Prostate gland (tissue), 2 donors: ENCODE measurements around the gene MT1M. TPM values are rescaled to one million over a fixed set of nuclear protein-coding genes. Genes with fewer than 3 reads are reported as not detected.
A peak's percentile ranks its signal among the peaks of the same experiment; 100 is the strongest.

ENCODE experiments used
- DNase-seq: peaks from one replicate; pipeline ENCODE4 v3.0.0-alpha.2; 2019; ENCODE audit warnings: low spot score
- H3K27ac ChIP-seq, 2 donors: fragments of 200-600 bp; sonication (generic); 2 replicates each; pipeline ENCODE4 v1.5.1; 2017 to 2019
- H3K27me3 ChIP-seq: fragments of 200-600 bp; sonication (generic); replicated peaks from 2 replicates; pipeline ENCODE4 v1.5.1; 2019; ENCODE audit not compliant: insufficient read depth
- H3K36me3 ChIP-seq, 2 donors: fragments of 200-600 bp; sonication (generic); 1 replicate in 1 of 2; 2 replicates in 1 of 2; pipeline versions ENCODE4 v1.5.1 to v1.8.1; 2017 to 2019
- H3K4me1 ChIP-seq: fragments of 200-600 bp; sonication (generic); replicated peaks from 2 replicates; pipeline ENCODE4 v1.5.1; 2019
- H3K4me3 ChIP-seq, 2 donors: fragments of 200-600 bp; sonication (generic); 2 replicates each; pipeline ENCODE4 v1.5.1; 2017 to 2019
- H3K9me3 ChIP-seq: fragments of 200-600 bp; sonication (generic); 2 replicates; pipeline ENCODE4 v1.5.1; 2017
- CTCF ChIP-seq, 4 experiments: fragments of 200-600 bp in 2 of 4; fragments of 450-650 bp in 2 of 4; sonication (generic) in 2 of 4; IDR thresholded peaks; 1 replicate in 3 of 4; 2 replicates in 1 of 4; pipeline ENCODE4 v1.5.1; 2016 to 2019; ENCODE audit warnings: antibody characterized with exemption in 4 of 4, mild to moderate bottlenecking in 2 of 4, moderate library complexity in 2 of 4
- POLR2A ChIP-seq: fragments of 450-650 bp; IDR thresholded peaks from one replicate; pipeline ENCODE4 v1.6.1; 2016; ENCODE audit warnings: antibody characterized with exemption, mild to moderate bottlenecking
- POLR2AphosphoS5 ChIP-seq: sonication (generic); formaldehyde crosslinking; IDR thresholded peaks from one replicate; pipeline ENCODE4 v1.6.1; 2017; ENCODE audit warnings: antibody characterized with exemption
- WGBS: methylation state at CpG from one replicate; pipeline ENCODE4 v1.1.5; 2018; 5-methylcytosine and 5-hydroxymethylcytosine counted together
- intact Hi-C: fragments of 100-400 bp; cut with DNase I; formaldehyde crosslinking; loops from one replicate; pipeline ENCODE4 v1.14.2; 2022
- total RNA-seq, 2 donors: library from RNA; depleted of rRNA; stranded (reverse); fragments of >200 nt; gene quantifications; one replicate each; pipeline ENCODE4 v1.1.0, GENCODE V29; 2016

Gene MT1M
- total RNA-seq, 2 donors from 2014 or later = 14.8 to 37.4 TPM

GRCh38 chr16:56623637-56624036, 8.8 kb upstream of the MT1M start:
- Histone ChIP-seq H3K9me3 (no peaks in the 10 kb centered on the region), H3K4me1 (no peaks in the 10 kb centered on the region), H3K4me3 (no peak overlapping the region), H3K27ac (no peak overlapping the region), H3K36me3 (no peaks in the 10 kb centered on the region), H3K27me3 (no peaks in the 10 kb centered on the region)
- intact Hi-C loops = no loop called here
- TF ChIP-seq POLR2A (no peak), CTCF (IDR thresholded peaks at IDR 0.05) (no peak), POLR2AphosphoS5 (no peak)
- WGBS = 89% methylated on average over 2 of the region's 2 CpGs
- no peak for DNase-seq

GRCh38 chr16:56625140-56625942, 7.1 kb upstream of the MT1M start, which contains the start of gene MT1E:
MT1E (plus strand) TSS chr16:56625781; CDS start chr16:56625852, 71 bp downstream.
- intact Hi-C loops = no loop called here
- Histone ChIP-seq H3K4me1 (no peaks in the 10 kb centered on the region), H3K4me3 (peak within 1 kb of the TSS; percentile 31 to 54), H3K9me3 (no peaks in the 10 kb centered on the region), H3K27ac (peak within 1 kb of the TSS; percentile 68 to 82), H3K27me3 (no peaks in the 10 kb centered on the region), H3K36me3 (no peaks in the 10 kb centered on the region)
- 11% methylated on average over 37 of the region's 62 CpGs for WGBS
- peak; percentile 50 for DNase-seq
- TF ChIP-seq POLR2AphosphoS5 = peak; percentile 18
- TF ChIP-seq CTCF (IDR thresholded peaks at IDR 0.05) = no peak
- TF ChIP-seq POLR2A = peak; percentile 39

DNA sequence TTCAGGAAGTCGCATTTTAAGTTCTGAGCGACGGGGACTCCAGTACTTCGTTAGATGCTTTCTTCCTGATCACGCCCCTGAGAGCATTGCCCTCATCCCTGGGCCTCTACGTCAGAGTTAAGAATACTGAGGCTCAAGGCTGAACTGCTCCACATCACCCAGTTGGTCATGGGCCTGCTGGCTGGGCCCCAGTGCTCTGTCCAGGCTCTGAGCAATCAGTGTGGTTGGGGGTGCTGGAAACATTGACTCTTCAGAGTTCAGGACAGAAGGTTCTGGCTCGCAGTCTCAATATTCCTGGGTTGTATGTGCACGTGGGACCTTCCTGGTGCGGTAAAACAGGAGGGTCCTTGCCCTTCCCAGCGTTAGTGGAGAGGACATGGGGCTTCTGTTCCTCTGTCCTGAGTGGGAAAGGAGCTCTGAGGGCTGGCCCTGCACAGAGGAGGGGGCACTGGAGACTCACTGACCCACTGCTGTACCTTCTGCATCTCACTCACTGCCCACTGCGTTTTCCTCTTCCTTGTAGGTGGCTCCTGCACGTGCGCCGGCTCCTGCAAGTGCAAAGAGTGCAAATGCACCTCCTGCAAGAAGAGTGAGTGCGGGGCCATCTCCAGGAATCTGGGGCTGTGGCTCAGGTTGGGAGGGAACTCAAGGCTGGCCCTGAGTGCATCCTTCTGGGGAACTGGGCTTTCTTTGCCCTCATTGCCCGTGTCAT, 6.4 kb upstream of the MT1M start:
- Histone ChIP-seq H3K9me3 (no peaks in the 10 kb centered on the region), H3K36me3 (no peaks in the 10 kb centered on the region), H3K4me1 (no peaks in the 10 kb centered on the region), H3K27ac (peak overlapping the region; percentile 68 to 82), H3K4me3 (peak overlapping the region; percentile 31 to 54), H3K27me3 (no peaks in the 10 kb centered on the region)
- DNase-seq = no peak
- intact Hi-C loops = no loop called here
- TF ChIP-seq POLR2AphosphoS5 (peak; percentile 16), CTCF (IDR thresholded peaks at IDR 0.05) (no peak)
- WGBS = 37% methylated on average over 16 of the region's 16 CpGs

GRCh38 chr16:56626685-56627084, 5.8 kb upstream of the MT1M start:
- no peaks in the 10 kb centered on the region for H3K9me3 ChIP-seq
- no peaks in the 10 kb centered on the region for H3K4me1 ChIP-seq
- no peaks in the 10 kb centered on the region for H3K27me3 ChIP-seq
- intact Hi-C loops = no loop called here
- no peaks in the 10 kb centered on the region for H3K36me3 ChIP-seq
- WGBS = 56% methylated on average over 7 of the region's 7 CpGs
- DNase-seq = no peak
- peak overlapping the region; percentile 42 to 82 for H3K27ac ChIP-seq
- H3K4me3 ChIP-seq = peak overlapping the region; percentile 31 to 54
- TF ChIP-seq POLR2AphosphoS5 = no peak
- no peak for TF ChIP-seq POLR2A
- no peak for TF ChIP-seq CTCF (IDR thresholded peaks at IDR 0.05)
